ENCODE measurements around the gene PSMA3.
A peak's percentile ranks its signal among the peaks of the same experiment; 100 is the strongest.

Gene PSMA3

GRCh38 chr14:58272588-58273372 is 28.1 kb downstream of the PSMA3 start:
- no peak for DNase-seq

- DNase-seq: no peak
These were observed 30.2 kb downstream of the PSMA3 start for GRCh38 chr14:58274881-58275280.

DNA sequence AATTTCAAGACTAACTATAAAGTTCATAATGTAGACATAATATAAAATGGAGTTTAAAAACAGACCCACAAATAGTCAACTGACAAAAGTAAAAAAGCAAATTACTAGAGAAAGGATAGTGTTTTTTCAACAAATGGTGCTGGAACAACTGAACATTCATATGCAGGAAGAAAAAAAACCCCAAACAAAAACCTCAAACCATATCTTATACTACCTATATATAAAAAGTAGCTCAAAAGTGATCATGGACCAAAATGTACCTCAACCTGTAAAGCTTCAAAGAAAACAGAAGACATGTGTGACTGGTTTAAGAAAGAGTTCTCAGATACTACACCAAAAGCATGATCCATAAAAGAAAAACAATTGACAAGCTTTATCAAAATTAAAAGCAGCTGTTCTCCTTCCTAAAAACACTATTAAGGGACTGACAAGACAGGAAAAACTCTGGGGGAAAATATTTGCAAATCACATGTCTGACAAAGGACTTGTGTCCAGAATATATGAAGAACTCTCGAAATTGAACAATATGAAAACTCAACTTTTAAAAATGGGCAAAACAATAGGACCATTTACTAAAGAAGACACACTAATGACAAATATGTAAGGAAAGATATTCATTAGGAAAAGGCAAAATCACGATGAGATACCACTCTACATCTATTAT is 31.0 kb downstream of the PSMA3 start:
- no peak for DNase-seq

GRCh38 chr14:58276208-58276607 is 31.6 kb downstream of the PSMA3 start:
- no peak for DNase-seq

- DNase-seq: no peak
These were observed 33.5 kb downstream of the PSMA3 start for GRCh38 chr14:58278177-58278576.

GRCh38 chr14:58280954-58281787 is 36.5 kb downstream of the PSMA3 start:
- DNase-seq: peak; percentile 31

DNA sequence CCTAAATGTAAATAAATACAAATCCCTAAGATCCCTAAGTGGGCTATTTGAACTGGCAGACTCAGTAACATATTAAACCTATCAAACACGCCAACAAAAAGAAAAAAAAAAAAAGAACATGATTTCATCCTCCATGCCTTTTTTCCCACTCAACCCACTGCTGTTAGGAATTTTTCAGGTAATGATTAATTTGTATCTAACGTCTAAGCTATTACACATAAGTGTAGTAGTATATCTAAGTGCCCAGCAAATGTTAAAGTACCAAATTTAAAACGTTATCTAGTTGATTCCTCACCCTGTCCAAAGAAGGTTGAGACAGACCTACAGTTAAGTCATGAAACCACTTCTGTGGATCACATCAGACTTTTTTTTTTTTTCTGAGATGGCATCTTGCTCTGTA is 37.3 kb downstream of the PSMA3 start:
- DNase-seq: no peak

- DNase-seq: no peak
These were observed 38.4 kb downstream of the PSMA3 start for GRCh38 chr14:58282925-58283593.

- no peak for DNase-seq
These were observed 39.1 kb downstream of the PSMA3 start for GRCh38 chr14:58283730-58284129.

- DNase-seq: no peak
These were observed 40.5 kb downstream of the PSMA3 start for GRCh38 chr14:58285132-58285531.

DNA sequence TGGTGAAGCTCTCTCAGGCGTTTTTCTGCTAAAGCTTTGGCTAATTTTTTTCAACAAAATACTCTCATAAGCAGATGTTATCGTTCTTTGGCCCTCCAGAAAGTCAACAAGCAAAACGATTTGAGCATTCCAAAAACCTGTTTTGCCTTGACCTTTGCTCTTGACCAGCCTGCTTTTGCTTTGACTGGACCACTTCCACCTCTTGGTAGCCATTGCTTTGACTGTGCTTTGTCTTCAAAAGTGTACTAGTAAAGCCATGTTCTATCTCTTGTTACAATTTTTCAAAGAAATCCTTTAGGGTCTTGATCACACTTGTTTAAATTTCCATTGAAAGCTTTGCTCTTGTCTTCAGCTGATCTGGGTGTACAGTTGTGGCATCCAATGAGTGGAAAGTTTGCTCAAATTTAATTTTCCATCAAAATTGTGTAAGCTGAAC is 43.0 kb downstream of the PSMA3 start:
- no peak for DNase-seq

GRCh38 chr14:58288106-58288792 is 43.6 kb downstream of the PSMA3 start:
- DNase-seq: no peak

- DNase-seq: no peak
These were observed 47.0 kb downstream of the PSMA3 start for GRCh38 chr14:58291646-58292045.

DNA sequence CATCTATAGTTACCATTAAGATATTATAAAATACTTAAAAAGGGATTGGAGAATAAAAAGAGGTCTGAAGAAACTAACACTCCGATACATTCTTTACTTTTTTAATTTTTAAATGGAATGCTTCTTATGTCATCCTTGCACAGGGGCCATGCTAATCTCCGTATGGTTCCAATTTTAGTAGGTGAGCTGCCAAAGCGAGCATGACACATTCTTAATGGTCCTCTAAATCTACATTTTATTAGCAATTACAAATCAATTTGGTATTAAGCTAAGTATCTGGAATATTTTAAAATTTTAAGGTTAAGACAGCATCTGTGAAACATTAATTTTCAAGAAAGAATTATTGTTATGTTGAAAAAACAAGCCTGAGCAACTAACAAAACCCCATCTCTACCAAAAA is 47.5 kb downstream of the PSMA3 start:
- no peak for DNase-seq

DNA sequence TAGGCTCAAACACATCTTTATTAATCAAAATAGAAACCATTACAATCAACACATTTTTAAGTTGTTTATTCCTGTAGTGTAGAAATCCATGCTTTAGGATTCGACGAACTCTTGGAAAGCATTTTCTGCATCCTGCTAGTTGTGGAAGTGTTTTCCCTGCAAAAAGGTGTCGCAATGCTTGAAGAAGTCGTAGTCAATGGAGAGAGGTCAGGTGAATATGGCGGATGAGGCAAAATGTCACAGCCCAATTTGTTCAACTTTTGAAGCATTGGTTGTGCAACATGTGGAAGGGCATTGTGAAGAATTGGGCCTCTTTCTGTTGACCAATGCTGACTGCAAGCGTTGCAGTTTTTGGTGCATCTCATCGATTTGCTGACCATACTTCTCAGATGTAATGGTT is 49.6 kb downstream of the PSMA3 start:
- DNase-seq: no peak

GRCh38 chr14:58296726-58297125 is 52.1 kb downstream of the PSMA3 start:
- DNase-seq: no peak

DNA sequence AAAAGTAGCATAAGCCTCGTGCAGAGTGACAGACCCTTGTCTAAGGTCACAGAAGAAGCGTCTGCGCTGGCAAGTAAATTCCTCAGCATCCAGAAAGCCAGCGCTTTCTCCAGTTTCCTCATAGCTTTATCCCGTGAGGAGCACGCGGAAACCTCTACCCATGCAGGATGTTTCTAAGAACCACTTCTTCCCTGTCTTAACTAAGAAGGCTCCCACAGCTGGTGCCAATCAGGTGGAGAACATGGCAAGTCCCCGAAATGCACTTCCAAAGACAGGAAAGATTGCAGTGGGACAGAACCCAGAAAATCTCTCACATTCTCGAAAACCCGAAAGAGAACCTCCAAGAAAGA is 52.7 kb downstream of the PSMA3 start:
- no peak for DNase-seq

GRCh38 chr14:58297762-58298476 is 53.3 kb downstream of the PSMA3 start:
- DNase-seq: peak; percentile 99

DNA sequence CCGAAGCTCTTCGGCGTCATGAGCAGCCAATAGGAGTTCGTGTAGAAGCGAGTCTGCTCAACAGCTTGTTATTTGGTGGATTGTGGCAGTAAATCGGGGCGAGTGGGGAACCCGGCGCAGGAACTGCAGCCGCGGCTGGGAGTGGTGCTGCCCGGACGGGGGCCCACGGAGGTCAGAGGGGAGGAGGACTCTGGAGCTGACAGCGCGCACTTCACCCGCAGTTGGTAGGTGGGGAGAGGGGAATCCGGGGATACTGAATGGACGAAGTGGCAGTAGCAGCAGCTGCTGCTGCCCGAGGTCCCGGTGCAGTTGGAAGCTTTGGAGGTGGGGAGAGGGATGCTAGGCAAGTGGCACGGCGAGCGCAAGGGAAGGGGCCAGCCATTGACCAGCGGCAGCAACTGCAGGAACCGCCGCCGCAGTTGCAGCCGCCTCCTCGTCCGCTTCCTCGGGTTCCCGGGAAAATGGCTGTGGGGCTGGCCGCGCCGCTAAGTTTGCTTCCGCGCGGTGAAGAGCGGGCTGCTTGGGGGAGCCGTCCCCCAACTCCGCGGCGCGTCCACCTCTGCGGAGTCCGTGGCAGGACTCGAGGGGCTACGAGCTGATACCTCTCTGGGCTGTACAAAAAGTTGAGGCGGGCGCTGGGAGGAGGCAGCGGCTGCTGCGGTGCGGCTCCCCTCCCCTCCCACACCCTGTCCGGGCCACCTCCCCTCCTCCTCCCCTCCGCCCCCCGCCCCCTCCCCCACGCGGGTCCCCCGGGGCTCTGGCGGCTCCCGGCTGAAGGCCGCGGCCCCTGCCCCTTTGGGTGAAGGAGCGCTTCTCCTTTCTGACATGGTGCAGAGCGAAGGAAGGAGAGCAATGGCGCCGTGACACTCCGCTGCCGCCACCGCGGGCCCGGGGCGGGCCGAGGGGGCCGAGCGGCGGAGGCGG is 54.1 kb downstream of the PSMA3 start, which contains the start of gene ARID4A:
Gene ARID4A (plus strand): TSS at position 79 of the 924 bp plus-strand sequence. CDS start 1,300 bp downstream, outside the sequence.
- DNase-seq: peak; percentile 32
